WI38 (cell line): ENCODE results near the gene C17orf67.

Experiments used
- H3K4me3 ChIP-seq: 2 replicates; pipeline ENCODE4 v1.5.1; 2011; ENCODE audit warnings: low read depth, mild to moderate bottlenecking, control low read depth, low read length
- CTCF ChIP-seq: IDR thresholded peaks from 2 replicates; pipeline ENCODE4 v1.5.1; 2012; ENCODE audit warnings: low read depth, mild to moderate bottlenecking, control low read depth, low read length

C17orf67 gene

GRCh38 chr17:56751145-56751738 lies 82.5 kb downstream of the C17orf67 start:
- H3K4me3 ChIP-seq = no peak overlapping the region
- peak; percentile 25; the same call in 1 of the 2 replicates for TF ChIP-seq CTCF

- H3K4me3 ChIP-seq = no peak overlapping the region
- TF ChIP-seq CTCF = no peak
These were observed 89.0 kb downstream of the C17orf67 start for GRCh38 chr17:56744721-56745120.

GRCh38 chr17:56742601-56743000 lies 91.1 kb downstream of the C17orf67 start:
- TF ChIP-seq CTCF = no peak
- no peak overlapping the region for H3K4me3 ChIP-seq
